NCI-H446 (cell line): ENCODE measurements around the gene NLGN4X.
"Not testable (repeated sequence)": the region's sequence is repeated elsewhere in the genome, so short reads cannot be mapped to it uniquely, and the experiment has no call there.

ENCODE experiments used
- DNase-seq, 2 experiments: peaks; one replicate each; lab custom pipeline; 2025; lab: John Stamatoyannopoulos, UW

NLGN4X gene

DNA sequence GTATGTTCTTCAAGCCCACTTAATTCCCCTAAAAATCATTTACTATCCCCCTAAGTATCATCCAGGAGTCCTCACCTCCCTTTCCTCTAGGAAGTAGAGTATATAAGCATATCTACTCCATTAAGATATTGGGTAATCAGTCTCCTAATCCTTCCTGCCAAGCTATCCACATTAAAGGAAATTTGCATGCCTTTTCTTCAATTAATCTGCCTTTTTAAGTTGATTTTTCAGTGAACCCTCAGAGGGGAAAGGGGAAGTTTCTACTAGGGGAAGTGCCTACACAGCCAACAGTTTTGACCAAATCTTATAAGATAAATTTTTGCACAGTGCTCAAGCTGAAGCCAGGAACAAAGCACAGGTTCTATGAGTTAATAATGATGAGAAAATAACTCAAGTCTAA is 222.8 kb downstream of the NLGN4X start:
- no peak for DNase-seq

DNA sequence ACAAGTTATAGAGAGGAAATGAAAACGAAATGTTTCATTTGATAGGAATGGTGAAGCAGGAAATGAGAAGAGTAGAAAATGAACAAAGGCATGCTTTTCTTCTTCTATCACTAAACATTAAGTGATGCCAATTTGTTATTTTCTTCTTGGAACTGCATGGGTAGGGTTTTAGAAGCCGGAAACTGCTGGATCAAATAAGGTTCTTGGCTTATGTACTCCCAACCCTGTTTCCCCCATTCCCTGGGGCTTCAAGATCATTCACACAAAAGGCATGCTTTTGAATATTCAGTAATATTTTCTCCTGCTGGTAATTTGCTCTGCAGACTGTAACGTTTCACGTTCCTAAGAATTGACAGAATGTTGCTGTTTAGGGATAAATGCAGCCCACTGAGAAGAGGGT is 224.1 kb downstream of the NLGN4X start:
- no peak for DNase-seq

DNA sequence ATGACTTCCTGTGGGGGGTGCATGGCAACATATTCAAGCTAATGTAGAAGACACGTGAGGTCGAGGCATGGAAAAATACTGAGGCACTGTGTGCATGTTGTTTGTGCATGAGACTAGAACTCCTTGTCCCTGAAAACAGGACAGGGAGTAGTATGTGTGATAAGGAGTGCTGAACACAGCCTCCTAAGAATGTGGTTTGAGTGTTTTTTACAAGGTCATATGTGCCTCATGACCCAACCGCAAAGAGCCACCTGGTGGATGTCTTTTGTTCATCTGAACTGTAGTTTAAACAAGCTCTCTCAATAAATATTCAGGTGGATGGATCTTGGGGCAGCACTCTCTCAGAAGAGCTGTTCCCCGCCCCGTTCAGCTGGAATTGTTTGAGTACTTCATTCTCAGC is 226.6 kb downstream of the NLGN4X start:
- DNase-seq = no peak

DNA sequence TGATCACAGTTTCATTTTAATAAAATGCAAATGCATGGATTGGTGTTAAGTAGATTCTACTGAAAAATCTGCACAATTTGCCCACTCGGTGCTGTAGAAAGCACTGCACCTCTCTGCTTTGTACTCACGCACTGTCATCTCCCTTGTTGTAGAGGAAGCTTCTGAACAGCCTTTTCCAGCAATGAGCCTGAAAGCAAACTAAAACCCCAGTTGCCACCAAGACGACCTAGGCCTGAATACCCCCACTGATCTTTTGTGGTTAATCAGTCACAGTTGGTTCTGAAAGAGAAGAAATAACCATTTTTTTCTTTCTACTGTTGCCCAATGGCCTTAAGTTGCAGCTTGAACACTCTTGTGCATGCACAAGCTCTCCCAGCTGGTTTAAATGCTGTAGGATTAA is 229.8 kb downstream of the NLGN4X start:
- DNase-seq = no peak

DNA sequence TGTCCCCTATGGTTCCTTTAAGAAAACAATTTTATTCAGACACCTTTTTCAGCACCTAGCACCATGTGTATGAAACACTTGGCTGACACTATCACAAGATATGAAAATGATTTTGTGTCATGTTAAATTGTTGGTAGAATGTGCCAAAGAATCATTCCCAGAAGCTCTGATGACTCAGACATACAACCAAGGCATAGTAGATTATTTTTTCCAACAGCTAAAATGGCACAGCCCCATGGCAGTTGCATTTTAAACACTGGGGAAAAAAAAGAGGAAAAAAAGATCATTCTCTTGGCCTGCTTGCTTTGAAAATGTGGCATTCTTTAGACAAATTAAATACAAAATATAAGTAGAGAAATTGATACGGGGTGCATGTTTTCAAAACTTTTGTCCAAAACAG is 230.2 kb downstream of the NLGN4X start:
- DNase-seq = no peak

DNA sequence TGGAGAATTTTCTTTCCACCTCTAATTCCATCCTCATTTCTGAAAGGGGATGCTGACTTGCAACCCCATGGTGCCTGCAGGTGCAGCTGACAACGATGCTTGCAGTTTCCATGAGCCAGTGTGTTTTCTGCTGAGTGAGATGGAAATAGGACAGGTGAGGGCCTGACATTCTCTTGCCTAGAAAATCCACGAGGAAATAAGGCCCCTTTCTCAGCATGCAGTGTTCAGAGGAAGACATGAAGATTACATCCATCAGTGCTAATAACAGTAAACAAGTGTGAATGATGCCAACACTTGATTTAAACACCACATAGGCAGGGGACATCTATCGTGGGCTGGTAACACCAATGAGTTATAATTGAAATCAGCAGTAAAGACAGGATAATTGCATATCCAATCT is 237.3 kb downstream of the NLGN4X start:
- no peak for DNase-seq

DNA sequence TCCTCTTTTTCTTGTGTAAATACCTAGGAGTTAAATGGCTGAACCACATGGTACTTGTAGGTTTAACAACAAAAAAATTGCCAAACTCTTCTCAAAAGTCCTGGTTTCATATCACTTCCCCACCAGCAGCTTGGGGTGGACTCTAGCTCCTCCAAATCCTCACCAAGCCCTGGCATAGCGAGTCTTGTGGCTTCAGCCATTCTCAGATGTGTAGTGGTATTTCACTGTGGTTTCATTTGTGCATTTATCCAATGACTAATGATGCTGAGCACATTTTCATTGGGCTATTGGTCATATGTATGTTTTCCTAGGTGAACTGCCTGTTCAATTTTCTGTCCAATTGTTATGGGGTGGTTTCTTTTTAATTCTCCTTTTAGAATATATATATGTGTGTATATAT is 249.3 kb downstream of the NLGN4X start:
- no peak for DNase-seq

DNA sequence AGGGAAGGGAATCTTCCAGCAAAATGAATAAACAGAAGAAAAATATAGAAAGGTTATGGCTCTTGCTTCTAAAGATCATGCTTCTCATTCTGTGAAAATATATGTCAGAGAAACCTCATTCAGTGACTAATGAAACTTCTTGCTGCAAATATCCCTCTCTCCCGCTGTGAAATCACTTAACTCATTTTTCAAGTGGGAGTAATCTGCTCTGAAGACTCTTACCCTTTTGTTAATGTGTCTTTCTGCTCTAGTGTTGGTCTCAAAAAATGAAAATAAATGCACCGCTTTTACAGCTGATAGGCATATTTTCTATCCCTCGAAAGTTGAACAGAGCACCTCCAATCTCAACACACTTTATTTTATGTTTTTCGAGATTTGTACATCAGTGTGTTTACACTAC is 252.3 kb downstream of the NLGN4X start:
- no peak for DNase-seq

DNA sequence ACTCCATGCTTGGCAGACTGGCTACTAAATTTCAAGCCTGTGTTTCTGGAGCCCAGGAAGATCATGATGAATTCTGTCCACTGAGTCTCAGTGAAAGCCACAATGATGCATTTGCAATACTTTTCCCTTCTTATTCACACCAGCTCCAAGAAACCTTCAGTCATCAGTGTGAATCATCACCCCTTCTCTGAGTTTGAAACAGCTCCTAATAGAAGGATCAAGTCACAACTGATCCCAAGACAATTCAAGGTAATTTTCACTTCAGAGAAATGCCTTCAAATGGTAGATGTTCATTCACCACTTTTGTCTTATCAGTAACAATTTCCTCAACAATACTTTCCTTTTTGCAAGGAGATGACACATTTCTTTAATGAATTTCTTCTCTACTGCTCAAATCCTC is 257.4 kb downstream of the NLGN4X start:
- no peak for DNase-seq

DNA sequence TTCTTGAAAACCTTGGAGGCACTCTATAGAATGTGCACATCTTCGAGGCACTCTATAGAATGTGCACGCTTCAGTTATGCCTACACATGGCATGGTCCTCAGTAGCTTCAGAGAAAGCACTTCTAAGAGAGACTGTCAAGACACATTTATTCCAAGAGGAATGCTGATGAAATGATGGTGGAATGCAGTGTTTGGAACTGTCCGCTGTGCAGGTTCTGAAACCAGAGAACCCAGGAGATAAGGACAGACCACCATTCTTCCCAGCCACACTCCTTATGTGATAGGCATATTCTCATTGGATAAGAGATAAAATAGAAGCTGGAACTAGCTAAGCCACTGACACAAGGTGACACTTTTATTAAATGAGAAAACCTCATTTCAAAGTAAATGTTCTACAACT is 263.3 kb downstream of the NLGN4X start:
- no peak for DNase-seq

DNA sequence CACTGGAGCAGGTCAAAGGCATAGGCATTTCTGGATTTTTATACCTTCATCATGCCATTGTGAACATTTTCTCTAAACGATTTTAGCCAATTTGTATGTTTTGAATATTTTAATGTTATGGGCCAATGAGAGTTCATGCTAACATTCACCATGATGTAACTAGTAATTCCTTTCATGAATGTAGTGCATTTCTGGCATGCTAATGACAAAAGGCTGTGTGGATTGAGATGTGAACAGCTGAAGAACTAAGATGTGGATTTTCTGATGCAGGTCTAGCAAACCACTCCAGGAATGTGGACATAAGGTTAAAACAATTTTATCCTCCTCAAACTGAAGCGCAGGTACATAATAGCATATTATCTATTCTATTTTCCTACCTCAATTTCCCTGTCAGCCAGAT is 269.4 kb downstream of the NLGN4X start:
- DNase-seq = no peak

DNA sequence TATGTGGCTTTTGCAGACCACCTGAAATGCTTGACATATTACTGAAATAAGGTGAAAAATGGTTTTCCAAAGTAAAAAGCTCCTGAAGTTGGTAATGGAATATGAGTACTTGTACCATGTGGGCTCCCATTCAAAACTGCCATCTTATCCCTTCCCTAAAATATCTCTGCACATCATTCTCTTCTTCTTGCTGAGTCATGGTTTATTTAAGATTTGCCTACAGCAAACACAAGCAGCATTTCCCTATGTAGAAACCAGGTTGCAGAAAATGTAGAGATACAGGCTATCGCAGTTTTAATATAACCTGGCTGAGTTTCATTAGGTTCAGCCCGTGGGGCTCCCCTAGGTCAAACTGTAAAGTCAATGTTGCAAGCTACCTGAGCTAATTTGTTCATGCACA is 270.1 kb downstream of the NLGN4X start:
- no peak for DNase-seq

DNA sequence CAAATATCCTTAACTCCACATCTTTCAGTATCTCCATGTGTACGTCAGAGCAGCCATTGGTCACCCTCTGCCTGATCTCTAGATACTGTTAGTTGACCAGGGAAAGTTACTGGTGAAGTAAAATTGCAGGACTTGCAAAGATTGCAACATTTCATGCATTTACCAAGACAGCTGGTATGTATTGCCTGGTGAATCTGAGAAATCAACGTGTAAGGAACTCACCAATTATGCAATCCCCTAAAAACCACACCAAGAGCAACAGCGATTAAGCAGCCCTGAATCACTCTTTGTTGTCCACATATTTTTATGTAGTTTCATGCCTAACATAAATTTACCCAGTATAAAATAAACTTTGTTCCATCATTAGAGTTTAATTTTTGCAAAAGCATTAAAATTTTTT is 271.2 kb downstream of the NLGN4X start:
- no peak for DNase-seq

DNA sequence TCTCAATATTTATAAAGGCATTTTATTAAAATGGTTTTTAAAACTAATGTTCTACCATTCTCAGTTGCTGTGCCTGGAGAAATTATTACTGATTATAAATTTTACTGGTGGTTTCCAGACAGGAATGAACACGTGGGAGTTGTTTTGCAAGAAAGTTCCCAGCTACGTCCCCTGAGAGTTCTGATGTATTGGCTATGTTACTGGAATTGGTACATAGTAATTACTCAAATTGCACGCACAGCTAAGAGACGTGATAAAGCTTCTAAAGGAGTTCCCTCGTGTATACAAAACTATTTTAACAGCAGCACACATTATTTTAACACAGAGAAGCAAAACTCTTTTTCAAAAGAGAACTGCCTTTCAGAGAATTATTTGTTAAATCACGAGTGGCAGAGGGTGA is 292.2 kb downstream of the NLGN4X start:
- DNase-seq = no peak

DNA sequence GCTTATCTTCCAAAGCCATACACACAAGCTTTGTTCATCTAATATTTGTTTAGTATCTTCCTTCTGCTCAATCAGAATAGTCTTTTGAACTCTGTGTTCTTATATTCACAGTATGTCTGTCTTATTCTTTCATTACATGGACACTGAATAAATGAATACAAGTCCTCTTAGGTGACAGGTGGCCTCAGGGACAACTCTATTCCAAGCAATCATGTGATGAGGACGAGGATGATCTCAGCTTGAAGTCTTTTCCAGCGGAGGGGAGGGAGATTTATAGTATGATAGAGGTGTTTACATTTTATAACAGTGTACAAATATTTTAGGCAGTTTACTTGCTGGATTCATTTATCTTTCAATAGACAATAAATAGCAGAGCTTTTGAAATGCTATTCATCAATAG is 300.4 kb downstream of the NLGN4X start:
- DNase-seq = no peak

DNA sequence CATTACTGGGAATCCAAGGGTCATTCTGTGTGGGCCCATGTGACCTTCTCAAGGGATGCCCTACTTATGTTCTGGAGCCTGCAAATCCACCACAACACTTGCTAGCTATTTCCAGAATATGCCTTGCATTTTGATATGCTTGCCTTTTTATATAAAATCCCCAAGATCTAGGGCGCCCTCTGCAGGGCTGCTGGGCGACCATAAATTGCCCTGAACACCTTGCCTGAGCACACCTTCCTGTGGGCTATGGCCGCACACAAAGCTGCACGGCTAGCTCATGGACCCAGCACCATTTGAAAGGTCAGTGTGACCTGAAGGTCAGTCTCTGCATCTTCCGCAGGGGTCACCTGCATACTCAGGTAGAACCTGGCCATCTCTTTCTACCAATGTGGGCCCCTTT is 311.7 kb downstream of the NLGN4X start:
- no peak for DNase-seq

DNA sequence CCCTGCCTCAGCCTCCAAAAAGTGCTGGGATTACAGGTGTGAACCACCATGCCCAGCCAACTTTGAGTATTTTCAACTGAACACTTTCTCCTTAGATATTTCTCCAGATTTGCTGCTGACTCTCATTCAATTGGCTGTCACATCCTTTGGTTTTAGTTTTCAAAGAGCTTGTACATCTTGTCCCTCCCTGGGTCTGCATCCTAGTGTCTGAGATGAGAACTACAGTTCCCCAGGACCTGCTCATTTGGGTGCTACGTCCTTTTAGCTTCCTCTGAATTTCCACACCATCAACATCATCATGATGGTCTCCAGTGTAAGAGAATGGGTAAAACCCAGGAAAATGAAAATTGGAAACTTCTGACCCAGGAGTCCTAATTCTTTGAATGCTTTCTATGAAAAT is 312.9 kb downstream of the NLGN4X start:
- no peak for DNase-seq

DNA sequence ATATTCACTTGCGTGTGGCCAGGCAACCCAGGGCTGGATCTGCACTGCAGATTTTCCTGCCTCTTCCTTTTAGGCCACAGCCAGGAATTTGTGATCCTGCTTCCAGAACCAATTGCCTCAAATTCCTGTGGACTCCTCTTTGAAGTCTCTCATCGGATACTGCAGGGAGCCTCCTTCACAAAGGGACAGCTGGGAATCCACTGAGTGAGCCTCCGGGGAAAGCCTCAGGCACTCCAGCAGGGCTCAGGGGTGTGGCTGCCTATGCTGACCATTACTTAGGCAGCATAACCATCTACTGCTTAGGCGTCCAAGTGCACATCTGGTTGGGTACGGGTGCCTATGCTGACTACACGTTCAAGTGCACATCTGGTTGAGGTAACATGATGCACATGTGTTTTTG is 321.5 kb downstream of the NLGN4X start:
- DNase-seq = no peak

DNA sequence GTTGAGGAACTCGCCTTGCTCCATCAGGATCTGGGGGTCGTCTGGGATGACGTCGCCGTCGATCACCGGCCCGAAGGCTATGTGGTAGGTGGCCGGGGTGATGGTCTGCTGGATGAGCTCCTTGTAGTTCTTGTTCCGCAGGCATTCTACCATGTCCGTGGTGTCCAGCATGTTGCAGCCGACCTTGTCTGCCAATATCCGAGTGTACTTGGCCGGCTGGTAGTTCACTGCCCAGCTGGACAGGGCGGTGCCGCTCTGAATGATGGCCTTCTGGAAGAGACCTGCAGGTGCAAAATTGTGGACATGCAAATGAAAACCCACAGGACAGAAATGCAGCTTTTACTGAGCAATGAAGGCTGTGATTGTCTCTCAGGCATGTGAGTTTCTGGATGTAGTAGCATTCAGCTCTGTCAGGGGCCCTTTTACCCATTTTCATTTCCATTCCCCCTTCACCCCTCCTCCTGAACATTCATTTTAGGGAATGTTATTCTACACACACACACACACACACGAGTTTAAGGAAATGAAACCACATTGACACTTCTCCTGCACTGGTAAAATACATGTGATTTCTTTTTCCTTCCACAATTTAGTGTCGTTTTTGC is 325.0 kb downstream of the NLGN4X start:
- DNase-seq = not testable (repeated sequence)

DNA sequence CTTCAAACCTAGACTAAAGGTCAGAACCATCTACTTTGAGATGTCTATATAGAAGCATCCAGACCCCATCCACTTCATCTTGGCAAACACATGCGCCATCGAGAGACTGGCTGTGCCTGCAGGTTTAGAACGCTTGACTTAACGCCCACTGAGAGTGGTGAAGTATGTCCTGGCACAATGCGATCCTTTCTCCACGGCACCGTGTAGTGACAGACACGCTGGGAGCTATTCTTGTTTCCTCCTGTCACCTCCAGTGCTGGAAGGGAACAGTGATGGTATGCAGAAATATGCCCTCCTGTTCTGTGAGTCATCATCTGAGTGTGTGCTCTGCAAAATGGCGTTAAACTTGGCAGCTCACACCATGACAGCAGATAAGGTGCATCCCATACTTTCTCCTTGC is 330.2 kb downstream of the NLGN4X start:
- DNase-seq = no peak

DNA sequence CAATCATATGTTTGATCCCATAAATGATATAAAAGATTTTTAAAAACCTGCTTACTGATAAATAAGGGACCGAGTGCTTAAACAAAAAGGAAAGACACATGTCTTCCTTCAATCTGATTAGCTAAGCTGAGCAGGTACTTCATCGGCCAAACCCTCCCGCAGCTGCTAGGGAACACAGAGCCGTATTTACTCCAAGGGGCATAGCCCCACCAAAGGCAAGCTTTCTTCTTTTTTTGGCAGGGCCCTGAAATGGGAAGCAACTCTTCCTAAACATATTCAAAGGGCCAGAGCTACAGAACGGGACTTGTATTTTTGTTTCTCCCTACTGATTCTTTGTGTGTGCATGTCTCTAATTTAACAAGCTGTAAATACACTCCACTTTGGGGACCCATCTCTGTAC is 337.3 kb downstream of the NLGN4X start:
- no peak for DNase-seq

DNA sequence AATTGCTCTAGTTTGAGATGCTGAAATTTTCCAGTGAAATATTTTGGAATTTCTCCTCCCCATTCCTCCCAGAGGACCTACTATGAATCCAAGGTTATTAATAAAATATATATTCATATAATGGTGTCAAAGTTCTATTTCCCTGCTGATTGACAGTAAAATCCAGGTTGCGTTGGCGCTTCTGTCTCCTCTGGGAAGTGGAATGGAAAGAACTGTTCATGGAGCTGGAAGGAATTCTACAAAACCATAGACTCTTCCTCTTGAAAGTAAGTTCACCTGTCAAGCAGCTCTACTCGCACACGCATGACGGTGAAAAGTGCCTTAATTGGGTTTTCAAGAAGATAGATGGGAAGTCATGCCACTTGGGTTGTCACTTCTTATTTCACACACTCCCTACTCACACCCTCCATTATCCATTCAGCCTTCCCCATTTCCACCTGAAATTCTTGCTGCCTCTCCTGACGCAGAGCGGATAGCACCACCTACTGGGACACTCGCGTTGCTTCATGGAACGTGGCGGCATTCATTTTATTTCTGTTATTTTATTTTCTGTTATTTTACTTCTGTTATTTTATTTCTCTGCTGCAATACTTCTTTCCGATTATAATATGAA is 351.6 kb downstream of the NLGN4X start:
- no peak for DNase-seq

DNA sequence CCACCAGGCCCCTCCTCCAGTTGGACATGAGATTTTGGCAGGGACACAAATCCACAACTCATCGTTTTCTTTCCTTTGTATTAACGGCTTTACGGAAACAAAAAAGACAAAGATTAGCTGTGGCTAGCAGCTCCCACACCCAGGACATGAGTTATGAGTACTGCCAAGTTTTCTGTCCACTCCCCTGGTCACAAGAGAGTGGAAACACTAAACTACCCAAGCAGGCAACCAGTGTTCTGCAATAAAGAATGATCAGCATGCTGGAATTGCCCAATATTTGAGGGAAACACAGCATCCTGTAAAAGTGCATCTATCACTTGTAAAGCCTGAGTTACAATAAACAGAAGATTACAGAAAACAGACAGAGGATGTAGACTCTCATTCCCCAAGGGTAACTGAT is 358.4 kb downstream of the NLGN4X start:
- DNase-seq = no peak

DNA sequence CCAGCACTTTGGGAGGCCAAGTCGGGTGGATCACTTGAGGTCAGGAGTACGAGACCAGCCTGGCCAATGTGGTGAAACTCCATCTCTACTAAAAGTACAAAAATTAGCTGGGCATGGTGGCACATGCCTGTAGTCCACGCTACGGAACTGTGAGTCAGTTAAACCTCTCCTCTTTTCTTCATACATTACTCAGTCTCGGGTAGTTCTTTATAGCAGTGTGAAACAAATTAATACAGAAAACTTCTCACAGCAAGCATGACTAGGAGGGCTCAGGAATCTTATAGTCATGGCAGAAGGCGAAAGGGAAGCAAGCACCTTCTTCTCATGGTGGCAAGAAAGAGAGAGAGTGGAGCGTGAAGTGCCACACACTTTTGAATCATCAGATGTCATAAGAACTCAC is 358.9 kb downstream of the NLGN4X start:
- DNase-seq = no peak

DNA sequence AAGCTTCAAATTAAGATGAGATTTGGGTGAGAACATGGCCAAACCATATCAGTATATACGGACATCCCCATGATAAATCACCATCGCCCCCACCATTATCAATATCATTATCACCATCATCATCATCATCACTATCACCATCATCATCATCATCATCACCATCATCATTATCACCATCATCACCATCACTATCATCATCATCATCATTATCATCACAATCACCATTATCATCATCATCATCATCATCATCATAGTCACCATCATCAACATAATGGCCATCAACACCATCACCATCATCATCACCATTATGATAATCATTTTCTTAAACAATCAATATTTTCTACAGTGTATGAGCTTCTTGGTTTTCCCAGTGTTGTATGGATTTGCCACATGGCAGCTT is 360.9 kb downstream of the NLGN4X start:
- DNase-seq = no peak
